Astrocyte (in vitro differentiated cells and primary cell): Measurements from ENCODE around the gene ADCY5.

Source experiments
- EZH2 ChIP-seq: IDR thresholded peaks from 2 replicates; pipeline ENCODE4 v1.6.1; 2012; ENCODE audit warnings: mild to moderate bottlenecking, low read length, inconsistent platforms; ENCODE audit not compliant: insufficient read depth
- TF ChIP-seq, protein P1 (sequence below): IDR thresholded peaks from 2 replicates; pipeline ENCODE4 v1.5.1; 2011; ENCODE audit warnings: low read depth, mild to moderate bottlenecking, inconsistent platforms, low read length, moderate library complexity; ENCODE audit not compliant: insufficient read depth

- TF ChIP-seq, protein P1, sequence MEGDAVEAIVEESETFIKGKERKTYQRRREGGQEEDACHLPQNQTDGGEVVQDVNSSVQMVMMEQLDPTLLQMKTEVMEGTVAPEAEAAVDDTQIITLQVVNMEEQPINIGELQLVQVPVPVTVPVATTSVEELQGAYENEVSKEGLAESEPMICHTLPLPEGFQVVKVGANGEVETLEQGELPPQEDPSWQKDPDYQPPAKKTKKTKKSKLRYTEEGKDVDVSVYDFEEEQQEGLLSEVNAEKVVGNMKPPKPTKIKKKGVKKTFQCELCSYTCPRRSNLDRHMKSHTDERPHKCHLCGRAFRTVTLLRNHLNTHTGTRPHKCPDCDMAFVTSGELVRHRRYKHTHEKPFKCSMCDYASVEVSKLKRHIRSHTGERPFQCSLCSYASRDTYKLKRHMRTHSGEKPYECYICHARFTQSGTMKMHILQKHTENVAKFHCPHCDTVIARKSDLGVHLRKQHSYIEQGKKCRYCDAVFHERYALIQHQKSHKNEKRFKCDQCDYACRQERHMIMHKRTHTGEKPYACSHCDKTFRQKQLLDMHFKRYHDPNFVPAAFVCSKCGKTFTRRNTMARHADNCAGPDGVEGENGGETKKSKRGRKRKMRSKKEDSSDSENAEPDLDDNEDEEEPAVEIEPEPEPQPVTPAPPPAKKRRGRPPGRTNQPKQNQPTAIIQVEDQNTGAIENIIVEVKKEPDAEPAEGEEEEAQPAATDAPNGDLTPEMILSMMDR: no peak
- TF ChIP-seq EZH2: no peak
These were observed 101.7 kb downstream of the ADCY5 start for GRCh38 chr3:123347205-123347604.
